PC-9 (cell line): ENCODE data around the gene SLC38A2. TPM values are rescaled to one million over a fixed set of nuclear protein-coding genes. Genes with fewer than 3 reads are reported as not detected.
"Not testable (repeated sequence)": the region's sequence is repeated elsewhere in the genome, so short reads cannot be mapped to it uniquely, and the experiment has no call there.

Experiments used
- BruUV-seq: library from RNA; stranded (reverse); fragments of 400-500 nt; replicated peaks from 2 replicates; lab custom pipeline; 2021; lab: Mats Ljungman, UMichigan
- CTCF ChIA-PET: fragments of 300-600 bp; sonication (Branson Sonifier 250); formaldehyde crosslinking; loops from one replicate; lab custom pipeline; 2022; ENCODE audit warnings: antibody characterized with exemption; lab: Charles Lee
- POLR2A ChIA-PET: fragments of 300-600 bp; sonication (Branson Sonifier 250); formaldehyde crosslinking; loops from one replicate; lab custom pipeline; 2022; ENCODE audit warnings: antibody characterized with exemption; ENCODE audit not compliant: unreplicated experiment; lab: Charles Lee
- DNase-seq, 2 experiments: peaks; one replicate each; pipeline versions ENCODE4 v3.0.0 to v3.0.0-alpha.2; 2015 to 2022; ENCODE audit warnings: mixed read lengths in 1 of 2
- H2AFZ ChIP-seq: fragments of 200-600 bp; sonication (generic); 2 replicates; pipeline ENCODE4 v1.8.1; 2017; ENCODE audit warnings: antibody characterized with exemption
- H3F3A ChIP-seq: fragments of 200-600 bp; sonication (generic); 2 replicates; pipeline ENCODE4 v1.8.1; 2017; ENCODE audit warnings: antibody characterized with exemption, mild to moderate bottlenecking, low read depth; ENCODE audit not compliant: insufficient read depth
- H3K27ac ChIP-seq: fragments of 200-600 bp; sonication (generic); 2 replicates; pipeline ENCODE4 v1.6.1; 2016; ENCODE audit warnings: mixed run types
- H3K27me3 ChIP-seq: fragments of 200-600 bp; sonication (generic); 2 replicates; pipeline ENCODE4 v1.6.1; 2016; ENCODE audit warnings: low read depth, mixed run types; ENCODE audit not compliant: insufficient read depth
- H3K36me3 ChIP-seq: fragments of 200-600 bp; sonication (generic); 2 replicates; pipeline ENCODE4 v1.6.1; 2016; ENCODE audit warnings: low read depth, mixed run types
- H3K4me1 ChIP-seq: fragments of 200-600 bp; sonication (generic); replicated peaks from 2 replicates; pipeline ENCODE4 v1.6.1; 2016; ENCODE audit warnings: mixed run types; ENCODE audit not compliant: insufficient read depth
- H3K4me2 ChIP-seq: fragments of 200-600 bp; sonication (generic); 2 replicates; pipeline ENCODE4 v1.6.1; 2017; ENCODE audit warnings: mixed run types
- H3K4me3 ChIP-seq: fragments of 200-600 bp; sonication (generic); 2 replicates; pipeline ENCODE4 v1.6.1; 2016; ENCODE audit warnings: mixed run types
- H3K79me2 ChIP-seq: fragments of 200-600 bp; sonication (generic); 2 replicates; pipeline ENCODE4 v1.6.1; 2017; ENCODE audit warnings: low read depth, mixed run types
- H3K9me2 ChIP-seq: fragments of 200-600 bp; sonication (generic); 2 replicates; pipeline ENCODE4 v1.8.1; 2017; ENCODE audit warnings: mild to moderate bottlenecking; ENCODE audit not compliant: insufficient read depth
- H3K9me3 ChIP-seq: fragments of 200-600 bp; sonication (generic); 2 replicates; pipeline ENCODE4 v1.8.1; 2016; ENCODE audit warnings: low read depth; ENCODE audit not compliant: insufficient read depth
- H4K20me1 ChIP-seq: fragments of 200-600 bp; sonication (generic); 2 replicates; pipeline ENCODE4 v1.8.1; 2017; ENCODE audit not compliant: insufficient read depth
- CTCF ChIP-seq: fragments of 200-600 bp; sonication (generic); conservative IDR thresholded peaks from 2 replicates; pipeline ENCODE4 v1.6.1; 2017; ENCODE audit warnings: mixed run types, antibody characterized with exemption, mild to moderate bottlenecking, moderate library complexity
- EZH2 ChIP-seq: fragments of 200-600 bp; sonication (generic); IDR thresholded peaks from 2 replicates; pipeline ENCODE4 v1.8.0; 2017; ENCODE audit warnings: antibody characterized with exemption, low read depth
- intact Hi-C: fragments of 100-400 bp; cut with micrococcal nuclease; formaldehyde crosslinking; loops from one replicate; pipeline ENCODE4 v1.10.0; 2022; ENCODE audit not compliant: unreplicated experiment
- total RNA-seq: library from RNA; stranded (reverse); gene quantifications from 2 replicates; pipeline ENCODE4 v1.2.3, GENCODE V29; 2021

The SLC38A2 gene
- total RNA-seq, 1 experiment from 2014 or later: 322 TPM

GRCh38 chr12:46400406-46400805, 27.8 kb upstream of the SLC38A2 start:
- intact Hi-C loops: no loop called here
- POLR2A ChIA-PET: no interaction called here
- no peak overlapping the region for H3K4me3 ChIP-seq
- no peaks in the 10 kb centered on the region for H3F3A ChIP-seq
- CTCF ChIA-PET: no interaction called here
- H3K9me3 ChIP-seq: no peaks in the 10 kb centered on the region
- H4K20me1 ChIP-seq: no peaks in the 10 kb centered on the region
- no peak overlapping the region for H2AFZ ChIP-seq
- H3K36me3 ChIP-seq: no peaks in the 10 kb centered on the region
- no TSS peak for BruUV-seq
- H3K27ac ChIP-seq: no peak overlapping the region
- H3K4me1 ChIP-seq: no peaks in the 10 kb centered on the region
- H3K79me2 ChIP-seq: no peaks in the 10 kb centered on the region
- no peak for TF ChIP-seq CTCF
- TF ChIP-seq EZH2: no peak
- no peak for DNase-seq
- H3K9me2 ChIP-seq: no peaks in the 10 kb centered on the region
- H3K4me2 ChIP-seq: no peak overlapping the region
- no peaks in the 10 kb centered on the region for H3K27me3 ChIP-seq

GRCh38 chr12:46399461-46400248, 27.1 kb upstream of the SLC38A2 start:
- H3K9me2 ChIP-seq, DNase-seq, H3K27ac ChIP-seq, CTCF ChIA-PET, H3K36me3 ChIP-seq, H2AFZ ChIP-seq, H3F3A ChIP-seq, intact Hi-C loops, H3K4me1 ChIP-seq, H3K27me3 ChIP-seq, H3K4me3 ChIP-seq, H3K79me2 ChIP-seq, POLR2A ChIA-PET, H3K9me3 ChIP-seq, H4K20me1 ChIP-seq, H3K4me2 ChIP-seq, BruUV-seq: not testable (repeated sequence)

GRCh38 chr12:46396826-46397225, 24.3 kb upstream of the SLC38A2 start:
- Histone ChIP-seq H3K79me2 (no peaks in the 10 kb centered on the region), H3F3A (no peaks in the 10 kb centered on the region), H3K27me3 (no peaks in the 10 kb centered on the region), H3K9me2 (no peaks in the 10 kb centered on the region), H2AFZ (no peak overlapping the region), H3K4me1 (no peaks in the 10 kb centered on the region), H3K27ac (no peak overlapping the region), H3K4me3 (no peak overlapping the region), H3K9me3 (no peaks in the 10 kb centered on the region), H3K4me2 (no peak overlapping the region), H4K20me1 (no peaks in the 10 kb centered on the region), H3K36me3 (no peaks in the 10 kb centered on the region; the same call in 1 of the 2 replicates)
- TF ChIP-seq EZH2: no peak
- no peak for TF ChIP-seq CTCF
- no peak for DNase-seq
- BruUV-seq: no TSS peak
- POLR2A ChIA-PET: interaction anchor here (0.7 kb wide), 1 partner anchor 54 kb away, joined by 3 read pairs; no protein-coding TSS in a partner anchor
- CTCF ChIA-PET: no interaction called here
- intact Hi-C loops: no loop called here
